HepG2 (cell line): Measurements from ENCODE around the gene STX1B. TPM values are rescaled to one million over a fixed set of nuclear protein-coding genes. Genes with fewer than 3 reads are reported as not detected.
A peak's percentile ranks its signal among the peaks of the same experiment; 100 is the strongest.

Source experiments
- ATAC-seq: fragments of 200-7000 bp; cut with Tn5 transposase; 3 replicates; pipeline ENCODE4 v1.9.1; 2020; ENCODE audit warnings: mild to moderate bottlenecking, moderate library complexity
- BruUV-seq: library from RNA; stranded (reverse); fragments of 400-500 nt; replicated peaks from 2 replicates; lab custom pipeline; 2021; lab: Mats Ljungman, UMichigan
- CTCF ChIA-PET: fragments of 300-600 bp; formaldehyde crosslinking; extraction: SDS; loops from one replicate; lab custom pipeline; 2021; ENCODE audit warnings: low total read pairs, inconsistent platforms, low intra/inter-chr PET ratio; lab: Yijun Ruan, JAX
- POLR2A ChIA-PET: fragments of 350-600 bp; sonication (Branson Sonifier 250); formaldehyde crosslinking; loops from one replicate; lab custom pipeline; 2020; ENCODE audit warnings: antibody characterized with exemption, inconsistent platforms; lab: Yijun Ruan, JAX
- DNase-seq: peaks from one replicate; pipeline ENCODE4 v3.0.0-alpha.2; 2015; ENCODE audit warnings: low spot score
- FAIRE-seq: peaks from 3 replicates; lab custom pipeline; 2011; peaks lifted over from hg19 to GRCh38; lab: Jason Lieb, UNC
- H2AFZ ChIP-seq: one replicate; pipeline ENCODE4 v1.6.1; 2011; ENCODE audit warnings: low read length, inconsistent platforms
- H3K27ac ChIP-seq: fragments of 300-600 bp; 3 replicates; pipeline ENCODE4 v1.8.0; 2011; ENCODE audit warnings: mixed run types, mild to moderate bottlenecking, mixed read lengths, low read length, inconsistent platforms; ENCODE audit not compliant: insufficient read depth; ENCODE audit errors: extremely low read length
- H3K27me3 ChIP-seq, 2 experiments: fragments of 200-600 bp in 1 of 2; 2 replicates in 1 of 2; 3 replicates in 1 of 2; pipeline versions ENCODE4 v1.6.0 to v1.8.0; 2011; ENCODE audit warnings: low read length in 2 of 2, mild to moderate bottlenecking in 2 of 2, moderate library complexity in 2 of 2, inconsistent platforms in 1 of 2; ENCODE audit not compliant: insufficient read depth in 2 of 2, control insufficient read depth in 1 of 2
- H3K36me3 ChIP-seq, 2 experiments: fragments of 200-600 bp in 1 of 2; replicated peaks in 1 of 2; 2 replicates in 1 of 2; 3 replicates in 1 of 2; pipeline versions ENCODE4 v1.5.1 to v1.8.0; 2011; ENCODE audit warnings: low read length in 2 of 2, inconsistent platforms in 1 of 2; ENCODE audit not compliant: insufficient read depth in 2 of 2, control insufficient read depth in 1 of 2
- H3K4me1 ChIP-seq: 2 replicates; pipeline ENCODE4 v1.5.1; 2012; ENCODE audit warnings: low read length, inconsistent platforms; ENCODE audit not compliant: insufficient read depth
- H3K4me2 ChIP-seq: 2 replicates; pipeline ENCODE4 v1.6.0; 2011; ENCODE audit warnings: low read depth, low read length, inconsistent platforms
- H3K4me3 ChIP-seq, 3 experiments: fragments of 200-600 bp in 1 of 3; sonication (generic), shearing (Covaris generic) in 1 of 3; replicated peaks in 1 of 3; 2 replicates each; pipeline ENCODE4 v1.5.1; 2011 to 2016; ENCODE audit warnings: low read length in 3 of 3, inconsistent platforms in 2 of 3, low read depth in 2 of 3, mild to moderate bottlenecking in 2 of 3, control low read depth in 1 of 3, mixed read lengths in 1 of 3; ENCODE audit not compliant: insufficient read depth in 1 of 3
- H3K79me2 ChIP-seq: one replicate; pipeline ENCODE4 v1.6.1; 2011; ENCODE audit warnings: low read length, inconsistent platforms; ENCODE audit not compliant: insufficient read depth
- H3K9ac ChIP-seq: 2 replicates; pipeline ENCODE4 v1.6.0; 2011; ENCODE audit warnings: mild to moderate bottlenecking, low read depth, low read length, inconsistent platforms; ENCODE audit not compliant: insufficient read depth
- H3K9me3 ChIP-seq: 2 replicates; pipeline ENCODE4 v1.5.1; 2012; ENCODE audit warnings: mild to moderate bottlenecking, low read length
- H4K20me1 ChIP-seq: 2 replicates; pipeline ENCODE4 v1.6.0; 2011; ENCODE audit warnings: inconsistent platforms, mild to moderate bottlenecking, low read length, moderate library complexity; ENCODE audit not compliant: insufficient read depth
- HNF4A ChIP-seq: sonication (generic); formaldehyde crosslinking; IDR thresholded peaks from 2 replicates; pipeline ENCODE4 v1.4.0; 2020; ENCODE audit warnings: missing genetic modification reagents
- KMT2A ChIP-seq: sonication (generic); formaldehyde crosslinking; IDR thresholded peaks from 2 replicates; pipeline ENCODE4 v1.4.0; 2020; ENCODE audit warnings: missing genetic modification reagents
- ZNF160 ChIP-seq: sonication (generic); formaldehyde crosslinking; IDR thresholded peaks from 2 replicates; pipeline ENCODE4 v1.8.0; 2022; ENCODE audit warnings: mild to moderate bottlenecking, inconsistent platforms, missing genetic modification reagents
- ZNF607 ChIP-seq: sonication (generic); formaldehyde crosslinking; IDR thresholded peaks from 2 replicates; pipeline ENCODE4 v1.5.1; 2020; ENCODE audit warnings: missing genetic modification reagents, mild to moderate bottlenecking, borderline replicate concordance
- WGBS: methylation state at CpG from one replicate; pipeline ENCODE4 v1.1.6; 2017; ENCODE audit warnings: low lambda C conversion rate; 5-methylcytosine and 5-hydroxymethylcytosine counted together
- in situ Hi-C: cut with HindIII; loops from 2 replicates; pipeline ENCODE4 v1.10.0; 2017; ENCODE audit warnings: low pct_unique_long_range_greater_than_20kb; ENCODE audit not compliant: extremely low pct_ligation_motif_present
- intact Hi-C: fragments of 100-400 bp; cut with micrococcal nuclease; formaldehyde crosslinking; loops from one replicate; pipeline ENCODE4 v1.10.0; 2022; ENCODE audit not compliant: unreplicated experiment
- polyA plus RNA-seq, 8 experiments: library from polyadenylated mRNA; depleted of rRNA in 3 of 8; stranded (reverse) in 7 of 8; unstranded in 1 of 8; fragments of >200 nt; fragmentation: Illumina TruSeq in 4 of 8; extraction: Trizol in 4 of 8; gene quantifications; 2 replicates each; pipeline versions ENCODE4 v1.2.1 to v1.2.3, GENCODE V29; 2011 to 2016; ENCODE audit warnings: low read depth in 4 of 8, missing spikeins in 1 of 8, mixed read lengths in 1 of 8; ENCODE audit not compliant: insufficient read depth in 1 of 8
- total RNA-seq, 5 experiments: library from RNA; depleted of rRNA; stranded (reverse); fragments of >200 nt; fragmentation: Illumina TruSeq; extraction: Trizol; gene quantifications; 2 replicates each; pipeline ENCODE4 v1.2.3, GENCODE V29; 2016; ENCODE audit warnings: low read depth in 1 of 5
- TF ChIP-seq, protein P1 (sequence below): sonication (generic); formaldehyde crosslinking; IDR thresholded peaks from 2 replicates; pipeline ENCODE4 v1.4.0; 2020; ENCODE audit warnings: missing genetic modification reagents, mild to moderate bottlenecking, borderline replicate concordance
- TF ChIP-seq, protein P2 (sequence below), 2 experiments: sonication (generic) in 1 of 2; formaldehyde crosslinking in 1 of 2; IDR thresholded peaks; 2 replicates each; pipeline versions ENCODE4 v1.6.1 to v1.9.0; 2014 to 2022; ENCODE audit warnings: antibody characterized with exemption in 1 of 2, borderline replicate concordance in 1 of 2, inconsistent platforms in 1 of 2, low read depth in 1 of 2, missing genetic modification reagents in 1 of 2

STX1B gene
- total and polyA plus RNA-seq, 2 of the 13 experiments (the other 11 are each of a cell fraction or from before 2014, with no cell fraction given): 2.1 to 3.0 TPM

DNA sequence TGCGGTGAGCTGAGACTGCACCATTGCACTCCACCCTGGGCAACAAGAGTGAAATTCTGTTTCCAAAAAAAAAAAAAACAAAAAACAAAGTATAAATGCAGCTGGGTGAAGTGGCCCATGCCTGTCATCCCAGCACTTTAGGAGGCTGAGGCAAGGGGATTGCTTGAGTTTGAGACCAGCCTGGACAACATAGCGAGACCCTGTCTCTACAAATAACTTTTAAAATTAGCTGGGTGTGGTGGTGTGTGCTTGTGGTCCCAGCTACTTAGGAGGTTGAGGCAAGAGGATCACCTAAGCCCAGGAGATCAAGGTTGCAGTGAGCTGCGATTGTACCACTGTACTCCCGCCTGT is 12.8 kb upstream of the STX1B start (continued):
- TF ChIP-seq, protein P1, sequence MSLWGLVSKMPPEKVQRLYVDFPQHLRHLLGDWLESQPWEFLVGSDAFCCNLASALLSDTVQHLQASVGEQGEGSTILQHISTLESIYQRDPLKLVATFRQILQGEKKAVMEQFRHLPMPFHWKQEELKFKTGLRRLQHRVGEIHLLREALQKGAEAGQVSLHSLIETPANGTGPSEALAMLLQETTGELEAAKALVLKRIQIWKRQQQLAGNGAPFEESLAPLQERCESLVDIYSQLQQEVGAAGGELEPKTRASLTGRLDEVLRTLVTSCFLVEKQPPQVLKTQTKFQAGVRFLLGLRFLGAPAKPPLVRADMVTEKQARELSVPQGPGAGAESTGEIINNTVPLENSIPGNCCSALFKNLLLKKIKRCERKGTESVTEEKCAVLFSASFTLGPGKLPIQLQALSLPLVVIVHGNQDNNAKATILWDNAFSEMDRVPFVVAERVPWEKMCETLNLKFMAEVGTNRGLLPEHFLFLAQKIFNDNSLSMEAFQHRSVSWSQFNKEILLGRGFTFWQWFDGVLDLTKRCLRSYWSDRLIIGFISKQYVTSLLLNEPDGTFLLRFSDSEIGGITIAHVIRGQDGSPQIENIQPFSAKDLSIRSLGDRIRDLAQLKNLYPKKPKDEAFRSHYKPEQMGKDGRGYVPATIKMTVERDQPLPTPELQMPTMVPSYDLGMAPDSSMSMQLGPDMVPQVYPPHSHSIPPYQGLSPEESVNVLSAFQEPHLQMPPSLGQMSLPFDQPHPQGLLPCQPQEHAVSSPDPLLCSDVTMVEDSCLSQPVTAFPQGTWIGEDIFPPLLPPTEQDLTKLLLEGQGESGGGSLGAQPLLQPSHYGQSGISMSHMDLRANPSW (CRISPR knock-in tag): 0 out of 2 replicates have a peak, but pooled peaks have one; percentile 53
- no peak for TF ChIP-seq KMT2A (CRISPR knock-in tag)
- TF ChIP-seq, all 625 proteins: peak for 6

DNA sequence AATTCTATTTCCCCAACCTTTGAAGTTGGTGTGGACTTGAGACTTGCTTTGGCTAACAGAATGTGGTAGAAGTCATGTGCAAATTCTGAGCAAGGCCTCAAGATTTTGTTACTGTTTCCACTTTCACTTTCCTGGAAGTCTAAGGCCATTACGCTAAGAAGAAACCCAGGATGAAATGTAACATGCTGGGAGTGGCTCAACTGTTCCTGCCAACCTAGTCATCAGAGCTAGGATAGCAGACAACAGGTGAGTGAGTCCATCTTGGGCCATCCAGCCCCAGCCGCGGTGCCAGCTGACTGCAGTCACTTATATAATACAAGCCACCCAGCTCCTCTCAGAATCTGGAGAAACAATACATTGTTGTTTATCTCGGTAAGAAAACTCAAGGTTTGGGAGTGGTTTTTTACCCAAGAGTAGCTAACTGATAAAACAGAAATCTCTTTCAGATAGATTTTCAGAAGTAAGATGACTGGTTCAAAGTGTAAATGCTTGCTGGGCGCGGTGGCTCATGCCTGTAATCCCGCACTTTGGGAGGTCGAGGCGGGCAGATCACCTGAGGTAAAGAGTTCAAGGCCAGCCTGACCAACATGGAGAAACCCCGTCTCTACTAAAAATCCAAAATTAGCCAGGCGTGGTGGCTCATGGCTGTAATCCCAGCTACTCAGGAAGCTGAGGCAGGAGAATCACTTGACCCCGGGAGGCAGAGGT is 12.3 kb upstream of the STX1B start:
- in situ Hi-C loops: no loop called here
- POLR2A ChIA-PET: interaction anchor here (0.6 to 5.8 kb wide), 9 partner anchors 11 to 177 kb away, joined by 3 to 41 read pairs (median 8); partner anchors contain the start of genes KAT8, STX4, ZNF646 and ZNF668
- H3K4me2 ChIP-seq: peak overlapping the region; percentile 69
- no peaks in the 10 kb centered on the region for H3K79me2 ChIP-seq
- H3K4me3 ChIP-seq: peak overlapping the region in 2 of 3 experiments; percentile 19 to 43; a peak in 3 of 6 replicates
- DNase-seq (peak; percentile 30), ATAC-seq (peak; percentile 21; the same call in 2 of the 3 replicates), FAIRE-seq (no peak)
- H3K9ac ChIP-seq: no peak overlapping the region
- no peak overlapping the region for H2AFZ ChIP-seq
- no peaks in the 10 kb centered on the region for H3K36me3 ChIP-seq
- peaks cover 51% of the 10 kb centered on the region for H3K4me1 ChIP-seq
- CTCF ChIA-PET: interaction anchor here (1.8 kb wide), 1 partner anchor 38 kb away, joined by 4 read pairs; the partner anchor contains the start of gene HSD3B7
- peaks cover 0 to 2% of the 10 kb centered on the region in 2 experiments; a peak in 1 of 5 replicates for H3K27me3 ChIP-seq
- intact Hi-C loops: no loop called here
- no peaks in the 10 kb centered on the region for H3K9me3 ChIP-seq
- H4K20me1 ChIP-seq: no peaks in the 10 kb centered on the region
- BruUV-seq: no TSS peak
- WGBS: 6% methylated on average over 12 of the region's 12 CpGs
- H3K27ac ChIP-seq: peak overlapping the region; percentile 19
- TF ChIP-seq, protein P2, sequence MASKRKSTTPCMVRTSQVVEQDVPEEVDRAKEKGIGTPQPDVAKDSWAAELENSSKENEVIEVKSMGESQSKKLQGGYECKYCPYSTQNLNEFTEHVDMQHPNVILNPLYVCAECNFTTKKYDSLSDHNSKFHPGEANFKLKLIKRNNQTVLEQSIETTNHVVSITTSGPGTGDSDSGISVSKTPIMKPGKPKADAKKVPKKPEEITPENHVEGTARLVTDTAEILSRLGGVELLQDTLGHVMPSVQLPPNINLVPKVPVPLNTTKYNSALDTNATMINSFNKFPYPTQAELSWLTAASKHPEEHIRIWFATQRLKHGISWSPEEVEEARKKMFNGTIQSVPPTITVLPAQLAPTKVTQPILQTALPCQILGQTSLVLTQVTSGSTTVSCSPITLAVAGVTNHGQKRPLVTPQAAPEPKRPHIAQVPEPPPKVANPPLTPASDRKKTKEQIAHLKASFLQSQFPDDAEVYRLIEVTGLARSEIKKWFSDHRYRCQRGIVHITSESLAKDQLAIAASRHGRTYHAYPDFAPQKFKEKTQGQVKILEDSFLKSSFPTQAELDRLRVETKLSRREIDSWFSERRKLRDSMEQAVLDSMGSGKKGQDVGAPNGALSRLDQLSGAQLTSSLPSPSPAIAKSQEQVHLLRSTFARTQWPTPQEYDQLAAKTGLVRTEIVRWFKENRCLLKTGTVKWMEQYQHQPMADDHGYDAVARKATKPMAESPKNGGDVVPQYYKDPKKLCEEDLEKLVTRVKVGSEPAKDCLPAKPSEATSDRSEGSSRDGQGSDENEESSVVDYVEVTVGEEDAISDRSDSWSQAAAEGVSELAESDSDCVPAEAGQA (IDR thresholded peaks at IDR 0.05; ENCODE audit: low read depth): no peak
- TF ChIP-seq, protein P2 (CRISPR knock-in tag; IDR thresholded peaks at IDR 0.05; ENCODE audit: borderline replicate concordance): 0 out of 2 replicates have a peak, but pooled peaks have one; percentile 28
- TF ChIP-seq ZNF607 (CRISPR knock-in tag) (0 out of 2 replicates have a peak, but pooled peaks have one; percentile 34), HNF4A (CRISPR knock-in tag) (peak; percentile 30; the same call in 1 of the 2 replicates), ZNF160 (peak; percentile 11; the same call in 1 of the 2 replicates)
